Neuron (in vitro differentiated cells): ENCODE measurements around the gene PDE3A.

Source experiments
- H2AFZ ChIP-seq: one replicate; pipeline ENCODE4 v1.6.1; 2013; ENCODE audit warnings: low read depth, mild to moderate bottlenecking, inconsistent platforms, low read length, moderate library complexity
- H3K27me3 ChIP-seq: one replicate; pipeline ENCODE4 v1.6.1; 2013; ENCODE audit warnings: low read length; ENCODE audit not compliant: insufficient read depth
- H3K36me3 ChIP-seq: one replicate; pipeline ENCODE4 v1.6.1; 2013; ENCODE audit warnings: low read length; ENCODE audit not compliant: insufficient read depth
- H3K4me1 ChIP-seq: one replicate; pipeline ENCODE4 v1.6.1; 2013; ENCODE audit warnings: low read length; ENCODE audit not compliant: insufficient read depth
- H3K4me3 ChIP-seq: 2 replicates; pipeline ENCODE4 v1.5.1; 2013; ENCODE audit warnings: mild to moderate bottlenecking, low read length, moderate library complexity
- H3K9me3 ChIP-seq: one replicate; pipeline ENCODE4 v1.6.1; 2013; ENCODE audit warnings: low read length

PDE3A gene

GRCh38 chr12:20415028-20415427 lies 46.7 kb downstream of the PDE3A start:
- Histone ChIP-seq H3K9me3 (no peaks in the 10 kb centered on the region), H3K27me3 (no peaks in the 10 kb centered on the region), H3K4me3 (no peak overlapping the region)

GRCh38 chr12:20415641-20416040 lies 47.3 kb downstream of the PDE3A start:
- no peaks in the 10 kb centered on the region for H3K27me3 ChIP-seq
- no peaks in the 10 kb centered on the region for H3K9me3 ChIP-seq
- H2AFZ ChIP-seq: no peak overlapping the region
- no peak overlapping the region for H3K4me3 ChIP-seq
- H3K4me1 ChIP-seq: peaks cover 7% of the 10 kb centered on the region
- no peaks in the 10 kb centered on the region for H3K36me3 ChIP-seq

More at GRCh38 chr12:20415028-20415427, 46.7 kb downstream of the PDE3A start:
- Histone ChIP-seq H2AFZ (no peak overlapping the region), H3K4me1 (peaks cover 13% of the 10 kb centered on the region), H3K36me3 (no peaks in the 10 kb centered on the region)

GRCh38 chr12:20420557-20420956 lies 52.2 kb downstream of the PDE3A start:
- Histone ChIP-seq H3K36me3 (no peaks in the 10 kb centered on the region), H3K27me3 (no peaks in the 10 kb centered on the region), H2AFZ (no peak overlapping the region), H3K9me3 (no peaks in the 10 kb centered on the region), H3K4me1 (no peaks in the 10 kb centered on the region), H3K4me3 (no peak overlapping the region)

- Histone ChIP-seq H2AFZ (no peak overlapping the region), H3K9me3 (no peaks in the 10 kb centered on the region), H3K36me3 (no peaks in the 10 kb centered on the region), H3K4me1 (no peaks in the 10 kb centered on the region), H3K27me3 (no peaks in the 10 kb centered on the region), H3K4me3 (no peak overlapping the region)
Measured at GRCh38 chr12:20421421-20421820, 53.1 kb downstream of the PDE3A start.

GRCh38 chr12:20423557-20423956 lies 55.2 kb downstream of the PDE3A start:
- Histone ChIP-seq H3K4me3 (no peak overlapping the region), H3K9me3 (no peaks in the 10 kb centered on the region), H3K4me1 (no peaks in the 10 kb centered on the region), H3K27me3 (no peaks in the 10 kb centered on the region), H3K36me3 (no peaks in the 10 kb centered on the region), H2AFZ (no peak overlapping the region)

- H2AFZ ChIP-seq: no peak overlapping the region
- H3K36me3 ChIP-seq: no peaks in the 10 kb centered on the region
- H3K9me3 ChIP-seq: no peaks in the 10 kb centered on the region
- no peaks in the 10 kb centered on the region for H3K4me1 ChIP-seq
- no peaks in the 10 kb centered on the region for H3K27me3 ChIP-seq
- H3K4me3 ChIP-seq: no peak overlapping the region
Measured at GRCh38 chr12:20424841-20425240, 56.5 kb downstream of the PDE3A start.

- Histone ChIP-seq H3K9me3 (no peaks in the 10 kb centered on the region), H3K4me1 (no peaks in the 10 kb centered on the region), H3K4me3 (no peak overlapping the region), H2AFZ (no peak overlapping the region), H3K27me3 (no peaks in the 10 kb centered on the region), H3K36me3 (no peaks in the 10 kb centered on the region)
Measured at GRCh38 chr12:20426191-20426590, 57.9 kb downstream of the PDE3A start.

GRCh38 chr12:20426957-20427356 lies 58.6 kb downstream of the PDE3A start:
- H3K9me3 ChIP-seq: no peaks in the 10 kb centered on the region

GRCh38 chr12:20429852-20430251 lies 61.5 kb downstream of the PDE3A start:
- Histone ChIP-seq H3K4me1 (no peaks in the 10 kb centered on the region), H3K4me3 (no peak overlapping the region), H3K36me3 (no peaks in the 10 kb centered on the region), H3K9me3 (no peaks in the 10 kb centered on the region), H3K27me3 (no peaks in the 10 kb centered on the region), H2AFZ (no peak overlapping the region)

More at GRCh38 chr12:20426957-20427356, 58.6 kb downstream of the PDE3A start:
- no peak overlapping the region for H2AFZ ChIP-seq
- no peaks in the 10 kb centered on the region for H3K27me3 ChIP-seq
- no peaks in the 10 kb centered on the region for H3K4me1 ChIP-seq
- H3K4me3 ChIP-seq: no peak overlapping the region
- no peaks in the 10 kb centered on the region for H3K36me3 ChIP-seq

GRCh38 chr12:20432290-20432689 lies 64.0 kb downstream of the PDE3A start:
- H3K4me3 ChIP-seq: no peak overlapping the region
- H3K4me1 ChIP-seq: peaks cover 4% of the 10 kb centered on the region
- H3K27me3 ChIP-seq: no peaks in the 10 kb centered on the region
- H3K9me3 ChIP-seq: no peaks in the 10 kb centered on the region
- no peak overlapping the region for H2AFZ ChIP-seq
- no peaks in the 10 kb centered on the region for H3K36me3 ChIP-seq

- H3K27me3 ChIP-seq: no peaks in the 10 kb centered on the region
- no peak overlapping the region for H3K4me3 ChIP-seq
- H3K9me3 ChIP-seq: no peaks in the 10 kb centered on the region
- no peaks in the 10 kb centered on the region for H3K36me3 ChIP-seq
- no peak overlapping the region for H2AFZ ChIP-seq
- peaks cover 4% of the 10 kb centered on the region for H3K4me1 ChIP-seq
Measured at GRCh38 chr12:20434996-20435395, 66.7 kb downstream of the PDE3A start.

- Histone ChIP-seq H3K4me1 (peaks cover 4% of the 10 kb centered on the region), H3K4me3 (no peak overlapping the region), H3K9me3 (no peaks in the 10 kb centered on the region), H3K36me3 (no peaks in the 10 kb centered on the region), H3K27me3 (no peaks in the 10 kb centered on the region), H2AFZ (no peak overlapping the region)
Measured at GRCh38 chr12:20436316-20436715, 68.0 kb downstream of the PDE3A start.

GRCh38 chr12:20438299-20438779 lies 70.0 kb downstream of the PDE3A start:
- H3K36me3 ChIP-seq: no peaks in the 10 kb centered on the region
- no peak overlapping the region for H2AFZ ChIP-seq
- H3K27me3 ChIP-seq: no peaks in the 10 kb centered on the region
- no peaks in the 10 kb centered on the region for H3K9me3 ChIP-seq
- H3K4me1 ChIP-seq: peaks cover 4% of the 10 kb centered on the region
- no peak overlapping the region for H3K4me3 ChIP-seq

GRCh38 chr12:20439626-20440025 lies 71.3 kb downstream of the PDE3A start:
- peaks cover 4% of the 10 kb centered on the region for H3K4me1 ChIP-seq
- no peaks in the 10 kb centered on the region for H3K27me3 ChIP-seq
- no peaks in the 10 kb centered on the region for H3K9me3 ChIP-seq
- H3K4me3 ChIP-seq: no peak overlapping the region
- H3K36me3 ChIP-seq: no peaks in the 10 kb centered on the region
- H2AFZ ChIP-seq: no peak overlapping the region
